Prostate gland (tissue), 2 donors: ENCODE results near the gene NEDD4L. TPM values are rescaled to one million over a fixed set of nuclear protein-coding genes. Genes with fewer than 3 reads are reported as not detected.

Experiments used
- DNase-seq: peaks from one replicate; pipeline ENCODE4 v3.0.0-alpha.2; 2019; ENCODE audit warnings: low spot score
- H3K27ac ChIP-seq, 2 donors: fragments of 200-600 bp; sonication (generic); 2 replicates each; pipeline ENCODE4 v1.5.1; 2017 to 2019
- H3K27me3 ChIP-seq: fragments of 200-600 bp; sonication (generic); replicated peaks from 2 replicates; pipeline ENCODE4 v1.5.1; 2019; ENCODE audit not compliant: insufficient read depth
- H3K36me3 ChIP-seq, 2 donors: fragments of 200-600 bp; sonication (generic); 1 replicate in 1 of 2; 2 replicates in 1 of 2; pipeline versions ENCODE4 v1.5.1 to v1.8.1; 2017 to 2019
- H3K4me1 ChIP-seq: fragments of 200-600 bp; sonication (generic); replicated peaks from 2 replicates; pipeline ENCODE4 v1.5.1; 2019
- H3K4me3 ChIP-seq, 2 donors: fragments of 200-600 bp; sonication (generic); 2 replicates each; pipeline ENCODE4 v1.5.1; 2017 to 2019
- H3K9me3 ChIP-seq: fragments of 200-600 bp; sonication (generic); 2 replicates; pipeline ENCODE4 v1.5.1; 2017
- CTCF ChIP-seq, 4 experiments: fragments of 200-600 bp in 2 of 4; fragments of 450-650 bp in 2 of 4; sonication (generic) in 2 of 4; IDR thresholded peaks; 1 replicate in 3 of 4; 2 replicates in 1 of 4; pipeline ENCODE4 v1.5.1; 2016 to 2019; ENCODE audit warnings: antibody characterized with exemption in 4 of 4, mild to moderate bottlenecking in 2 of 4, moderate library complexity in 2 of 4
- POLR2A ChIP-seq: fragments of 450-650 bp; IDR thresholded peaks from one replicate; pipeline ENCODE4 v1.6.1; 2016; ENCODE audit warnings: antibody characterized with exemption, mild to moderate bottlenecking
- POLR2AphosphoS5 ChIP-seq: sonication (generic); formaldehyde crosslinking; IDR thresholded peaks from one replicate; pipeline ENCODE4 v1.6.1; 2017; ENCODE audit warnings: antibody characterized with exemption
- WGBS: methylation state at CpG from one replicate; pipeline ENCODE4 v1.1.5; 2018; 5-methylcytosine and 5-hydroxymethylcytosine counted together
- intact Hi-C: fragments of 100-400 bp; cut with DNase I; formaldehyde crosslinking; loops from one replicate; pipeline ENCODE4 v1.14.2; 2022
- total RNA-seq, 2 donors: library from RNA; depleted of rRNA; stranded (reverse); fragments of >200 nt; gene quantifications; one replicate each; pipeline ENCODE4 v1.1.0, GENCODE V29; 2016

NEDD4L gene
- total RNA-seq, 2 donors from 2014 or later: 280 to 420 TPM

GRCh38 chr18:58064406-58064998 is 20.5 kb downstream of the NEDD4L start:
- Histone ChIP-seq H3K4me3 (no peak overlapping the region), H3K27ac (no peak overlapping the region), H3K4me1 (no peaks in the 10 kb centered on the region), H3K27me3 (no peaks in the 10 kb centered on the region), H3K36me3 (no peaks in the 10 kb centered on the region), H3K9me3 (no peaks in the 10 kb centered on the region)
- 73% methylated on average over 10 of the region's 10 CpGs for WGBS
- intact Hi-C loops: no loop called here
- no peak for DNase-seq
- TF ChIP-seq POLR2A (no peak), POLR2AphosphoS5 (no peak), CTCF (IDR thresholded peaks at IDR 0.05) (no peak)

- H3K4me3 ChIP-seq: no peak overlapping the region
- no peak overlapping the region for H3K27ac ChIP-seq
- no peak for TF ChIP-seq POLR2A
- no peak for TF ChIP-seq POLR2AphosphoS5
- no peak for TF ChIP-seq CTCF (IDR thresholded peaks at IDR 0.05)
- WGBS: 96% methylated on average over 3 of the region's 3 CpGs
- H3K4me1 ChIP-seq: no peaks in the 10 kb centered on the region
- DNase-seq: no peak
- intact Hi-C loops: no loop called here
- H3K36me3 ChIP-seq: no peaks in the 10 kb centered on the region
- no peaks in the 10 kb centered on the region for H3K27me3 ChIP-seq
- H3K9me3 ChIP-seq: no peaks in the 10 kb centered on the region
Measured at GRCh38 chr18:58065956-58066355, 21.9 kb downstream of the NEDD4L start.

GRCh38 chr18:58067601-58068000 is 23.6 kb downstream of the NEDD4L start:
- 92% methylated on average over 2 of the region's 2 CpGs for WGBS
- intact Hi-C loops: no loop called here

GRCh38 chr18:58069099-58069498 is 25.1 kb downstream of the NEDD4L start:
- Histone ChIP-seq H3K4me3 (no peak overlapping the region), H3K27ac (no peak overlapping the region), H3K36me3 (no peaks in the 10 kb centered on the region), H3K9me3 (no peaks in the 10 kb centered on the region), H3K4me1 (no peaks in the 10 kb centered on the region), H3K27me3 (no peaks in the 10 kb centered on the region)
- intact Hi-C loops: no loop called here
- no peak for DNase-seq
- TF ChIP-seq POLR2AphosphoS5: no peak
- no peak for TF ChIP-seq CTCF (IDR thresholded peaks at IDR 0.05)
- no peak for TF ChIP-seq POLR2A

More at GRCh38 chr18:58067601-58068000, 23.6 kb downstream of the NEDD4L start:
- no peak for TF ChIP-seq CTCF (IDR thresholded peaks at IDR 0.05)
- no peak for TF ChIP-seq POLR2AphosphoS5
- TF ChIP-seq POLR2A: no peak
- DNase-seq: no peak
- H3K27me3 ChIP-seq: no peaks in the 10 kb centered on the region
- no peaks in the 10 kb centered on the region for H3K9me3 ChIP-seq
- H3K27ac ChIP-seq: no peak overlapping the region
- H3K36me3 ChIP-seq: no peaks in the 10 kb centered on the region
- no peak overlapping the region for H3K4me3 ChIP-seq
- H3K4me1 ChIP-seq: no peaks in the 10 kb centered on the region

GRCh38 chr18:58069721-58070292 is 25.8 kb downstream of the NEDD4L start:
- 72% methylated on average over 3 of the region's 3 CpGs for WGBS
- no peak for DNase-seq
- intact Hi-C loops: no loop called here

More at GRCh38 chr18:58069721-58070292, 25.8 kb downstream of the NEDD4L start:
- no peak overlapping the region for H3K27ac ChIP-seq
- no peak overlapping the region for H3K4me3 ChIP-seq
- TF ChIP-seq POLR2A (no peak), POLR2AphosphoS5 (no peak), CTCF (IDR thresholded peaks at IDR 0.05) (no peak)
- no peaks in the 10 kb centered on the region for H3K36me3 ChIP-seq
- no peaks in the 10 kb centered on the region for H3K27me3 ChIP-seq
- no peaks in the 10 kb centered on the region for H3K9me3 ChIP-seq
- no peaks in the 10 kb centered on the region for H3K4me1 ChIP-seq
